ENCODE data around the gene GABRR1.

GRCh38 chr6:89138173-89138572 is 79.0 kb downstream of the GABRR1 start:
- TF ChIP-seq EZH2 (IDR thresholded peaks at IDR 0.05) = no peak
- TF ChIP-seq, protein P1, sequence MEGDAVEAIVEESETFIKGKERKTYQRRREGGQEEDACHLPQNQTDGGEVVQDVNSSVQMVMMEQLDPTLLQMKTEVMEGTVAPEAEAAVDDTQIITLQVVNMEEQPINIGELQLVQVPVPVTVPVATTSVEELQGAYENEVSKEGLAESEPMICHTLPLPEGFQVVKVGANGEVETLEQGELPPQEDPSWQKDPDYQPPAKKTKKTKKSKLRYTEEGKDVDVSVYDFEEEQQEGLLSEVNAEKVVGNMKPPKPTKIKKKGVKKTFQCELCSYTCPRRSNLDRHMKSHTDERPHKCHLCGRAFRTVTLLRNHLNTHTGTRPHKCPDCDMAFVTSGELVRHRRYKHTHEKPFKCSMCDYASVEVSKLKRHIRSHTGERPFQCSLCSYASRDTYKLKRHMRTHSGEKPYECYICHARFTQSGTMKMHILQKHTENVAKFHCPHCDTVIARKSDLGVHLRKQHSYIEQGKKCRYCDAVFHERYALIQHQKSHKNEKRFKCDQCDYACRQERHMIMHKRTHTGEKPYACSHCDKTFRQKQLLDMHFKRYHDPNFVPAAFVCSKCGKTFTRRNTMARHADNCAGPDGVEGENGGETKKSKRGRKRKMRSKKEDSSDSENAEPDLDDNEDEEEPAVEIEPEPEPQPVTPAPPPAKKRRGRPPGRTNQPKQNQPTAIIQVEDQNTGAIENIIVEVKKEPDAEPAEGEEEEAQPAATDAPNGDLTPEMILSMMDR (IDR thresholded peaks at IDR 0.05 in 2 of 3, conservative IDR thresholded peaks at IDR 0.05 in 1 of 3; ENCODE audit: borderline replicate concordance in 1 of 3, insufficient read depth in 1 of 3, low read depth in 2 of 3, low read length in 2 of 3) = no peak
- TF ChIP-seq POLR2AphosphoS5 (IDR thresholded peaks at IDR 0.05; ENCODE audit: low read depth, low read length) = no peak
- no peak for TF ChIP-seq YY1 (IDR thresholded peaks at IDR 0.05; ENCODE audit: extremely low read depth, insufficient replicate concordance, low read depth, low read length)
- no peak for TF ChIP-seq POLR2A (IDR thresholded peaks at IDR 0.05; ENCODE audit: borderline replicate concordance, extremely low read depth, insufficient read depth, insufficient read length)
- no peak for TF ChIP-seq MAX (IDR thresholded peaks at IDR 0.05)
- no peak for TF ChIP-seq ZBTB33 (IDR thresholded peaks at IDR 0.05; ENCODE audit: extremely low read depth, insufficient replicate concordance, low read length)
- no peak for TF ChIP-seq CEBPB (IDR thresholded peaks at IDR 0.05; ENCODE audit: low read depth)
- TF ChIP-seq, protein P2, sequence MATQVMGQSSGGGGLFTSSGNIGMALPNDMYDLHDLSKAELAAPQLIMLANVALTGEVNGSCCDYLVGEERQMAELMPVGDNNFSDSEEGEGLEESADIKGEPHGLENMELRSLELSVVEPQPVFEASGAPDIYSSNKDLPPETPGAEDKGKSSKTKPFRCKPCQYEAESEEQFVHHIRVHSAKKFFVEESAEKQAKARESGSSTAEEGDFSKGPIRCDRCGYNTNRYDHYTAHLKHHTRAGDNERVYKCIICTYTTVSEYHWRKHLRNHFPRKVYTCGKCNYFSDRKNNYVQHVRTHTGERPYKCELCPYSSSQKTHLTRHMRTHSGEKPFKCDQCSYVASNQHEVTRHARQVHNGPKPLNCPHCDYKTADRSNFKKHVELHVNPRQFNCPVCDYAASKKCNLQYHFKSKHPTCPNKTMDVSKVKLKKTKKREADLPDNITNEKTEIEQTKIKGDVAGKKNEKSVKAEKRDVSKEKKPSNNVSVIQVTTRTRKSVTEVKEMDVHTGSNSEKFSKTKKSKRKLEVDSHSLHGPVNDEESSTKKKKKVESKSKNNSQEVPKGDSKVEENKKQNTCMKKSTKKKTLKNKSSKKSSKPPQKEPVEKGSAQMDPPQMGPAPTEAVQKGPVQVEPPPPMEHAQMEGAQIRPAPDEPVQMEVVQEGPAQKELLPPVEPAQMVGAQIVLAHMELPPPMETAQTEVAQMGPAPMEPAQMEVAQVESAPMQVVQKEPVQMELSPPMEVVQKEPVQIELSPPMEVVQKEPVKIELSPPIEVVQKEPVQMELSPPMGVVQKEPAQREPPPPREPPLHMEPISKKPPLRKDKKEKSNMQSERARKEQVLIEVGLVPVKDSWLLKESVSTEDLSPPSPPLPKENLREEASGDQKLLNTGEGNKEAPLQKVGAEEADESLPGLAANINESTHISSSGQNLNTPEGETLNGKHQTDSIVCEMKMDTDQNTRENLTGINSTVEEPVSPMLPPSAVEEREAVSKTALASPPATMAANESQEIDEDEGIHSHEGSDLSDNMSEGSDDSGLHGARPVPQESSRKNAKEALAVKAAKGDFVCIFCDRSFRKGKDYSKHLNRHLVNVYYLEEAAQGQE (IDR thresholded peaks at IDR 0.05; ENCODE audit: low read depth) = no peak
- no peak for TF ChIP-seq EGR1 (IDR thresholded peaks at IDR 0.05; ENCODE audit: low read depth)
- no peak for TF ChIP-seq EZH2phosphoT487 (IDR thresholded peaks at IDR 0.05; ENCODE audit: borderline replicate concordance)

Data from HCT116 (cell line).